Stimulated activated CD4-positive, alpha-beta T cell treated with anti-CD3 and anti-CD28 coated beads, Interleukin-12 subunit alpha, Interleukin-12 subunit beta, amount 100 ng/mL, for 48 hours (primary cell): Measurements from ENCODE around the gene HSDL1.

ENCODE experiments used
- DNase-seq, 3 donors: peaks; one replicate each; pipeline ENCODE4 v3.0.0-alpha.2; 2020; ENCODE audit warnings: low read depth in 2 of 3, low spot score in 1 of 3

HSDL1 gene

DNA sequence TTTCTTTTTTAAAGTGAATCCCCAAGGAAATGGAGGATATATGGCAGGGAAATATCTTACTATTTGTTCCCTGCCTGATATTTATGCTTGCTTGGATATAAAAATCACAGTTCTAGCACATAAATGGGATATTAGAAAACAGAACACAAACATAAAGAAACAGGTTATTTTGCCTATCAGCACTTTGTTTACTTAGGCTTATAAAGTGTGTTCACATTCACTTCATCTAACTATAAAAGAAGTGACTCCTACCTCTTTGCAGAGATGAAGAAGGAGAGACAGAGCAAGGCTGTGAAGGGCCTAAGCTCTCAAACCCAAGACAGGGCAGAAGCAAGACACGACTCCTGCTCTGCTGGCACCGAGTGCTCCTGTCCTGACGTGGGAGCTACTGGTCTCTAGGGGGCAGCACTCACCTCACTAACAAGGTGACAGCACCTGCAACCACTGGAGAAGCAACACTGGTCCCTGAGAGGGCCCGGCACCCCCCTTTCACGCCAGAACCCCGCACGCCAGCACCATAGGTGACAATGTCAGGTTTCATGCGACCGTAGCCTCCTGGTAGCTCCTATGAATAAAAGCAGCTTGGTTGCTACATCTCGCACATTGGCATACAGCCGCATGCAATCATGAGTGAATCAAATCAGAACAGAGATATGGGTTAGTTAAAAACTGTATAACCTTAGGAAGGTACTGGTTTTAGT is 60.3 kb downstream of the HSDL1 start:
- DNase-seq, result peak; percentile 54 to 68 (median 55)

GRCh38 chr16:84082835-84083569 is 62.0 kb downstream of the HSDL1 start:
- no peak for DNase-seq

GRCh38 chr16:84082110-84082509 is 62.9 kb downstream of the HSDL1 start:
- DNase-seq, result no peak

DNA sequence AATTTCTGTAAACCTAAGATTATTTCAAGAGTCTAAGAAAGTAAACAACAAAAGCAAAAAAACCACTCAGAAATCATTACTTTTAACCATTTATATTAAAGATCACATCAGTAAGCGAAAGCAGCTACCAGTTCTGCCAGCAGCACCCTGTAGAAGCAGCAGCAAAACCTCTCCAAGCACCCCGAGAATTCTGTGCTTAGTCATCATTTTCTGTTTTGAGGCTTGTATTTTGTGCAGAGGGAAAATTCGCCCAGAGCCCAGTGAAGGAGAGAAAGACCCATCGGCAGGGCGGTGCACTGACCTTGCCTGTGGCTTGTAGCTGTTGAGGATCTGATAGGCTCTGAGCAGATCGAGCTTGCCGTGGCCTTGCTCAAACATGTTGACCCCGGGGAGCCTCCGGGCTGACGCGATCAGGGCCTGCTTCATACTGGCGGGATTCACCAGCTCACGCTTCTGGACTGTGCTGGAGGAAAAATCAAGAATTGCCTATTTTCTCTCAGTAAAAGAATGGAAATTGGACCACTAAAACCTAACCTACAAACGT is 63.5 kb downstream of the HSDL1 start:
- no peak for DNase-seq

GRCh38 chr16:84080813-84081212 is 64.2 kb downstream of the HSDL1 start:
- DNase-seq, result no peak

GRCh38 chr16:84080378-84080777 is 64.6 kb downstream of the HSDL1 start:
- DNase-seq, result no peak

- DNase-seq, result no peak
Measured at GRCh38 chr16:84079664-84080063, 65.3 kb downstream of the HSDL1 start.

DNA sequence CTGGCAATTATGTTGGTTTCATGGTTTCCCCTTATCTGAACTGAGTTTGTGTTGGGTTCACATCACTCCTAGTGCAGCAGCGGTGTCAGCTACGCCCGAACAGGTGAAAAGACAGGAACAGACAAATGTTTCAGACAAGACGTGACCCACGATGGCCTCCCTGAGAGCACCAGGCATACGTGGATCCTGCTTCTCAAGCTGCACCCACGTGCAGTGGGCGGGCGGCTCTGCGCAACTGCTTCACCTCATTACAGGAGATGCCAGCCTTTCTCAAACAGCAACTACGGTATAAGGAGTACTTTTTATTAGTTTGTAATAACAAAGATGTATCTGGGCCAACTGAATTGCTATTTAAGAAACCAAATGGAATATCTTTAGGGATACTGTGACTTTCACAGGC is 69.6 kb downstream of the HSDL1 start:
- no peak for DNase-seq

- DNase-seq, result no peak
Measured at GRCh38 chr16:84074721-84075120, 70.3 kb downstream of the HSDL1 start.
